Glutamatergic neuron (in vitro differentiated cells): ENCODE measurements around the gene RCL1. TPM values are rescaled to one million over a fixed set of nuclear protein-coding genes. Genes with fewer than 3 reads are reported as not detected.

ENCODE experiments used
- DNase-seq: peaks from one replicate; pipeline ENCODE4 v3.0.0; 2022
- H3K27ac Mint-ChIP-seq: one replicate; pipeline ENCODE4 v1.8.0; 2020; ENCODE audit warnings: mild to moderate bottlenecking, mixed read lengths, inconsistent platforms; ENCODE audit not compliant: unreplicated experiment
- H3K27me3 Mint-ChIP-seq: one replicate; pipeline ENCODE4 v1.8.0; 2020; ENCODE audit warnings: mild to moderate bottlenecking, moderate library complexity, mixed read lengths, inconsistent platforms; ENCODE audit not compliant: unreplicated experiment
- H3K36me3 Mint-ChIP-seq: one replicate; pipeline ENCODE4 v1.8.0; 2020; ENCODE audit warnings: mild to moderate bottlenecking, mixed read lengths, inconsistent platforms; ENCODE audit not compliant: unreplicated experiment
- H3K4me1 Mint-ChIP-seq: one replicate; pipeline ENCODE4 v1.8.0; 2020; ENCODE audit warnings: mild to moderate bottlenecking, low read depth, mixed read lengths, inconsistent platforms; ENCODE audit not compliant: unreplicated experiment
- H3K4me3 Mint-ChIP-seq: one replicate; pipeline ENCODE4 v1.8.0; 2020; ENCODE audit warnings: mild to moderate bottlenecking, mixed read lengths, inconsistent platforms; ENCODE audit not compliant: unreplicated experiment
- H3K9me3 Mint-ChIP-seq: one replicate; pipeline ENCODE4 v1.8.0; 2020; ENCODE audit warnings: mild to moderate bottlenecking, moderate library complexity, mixed read lengths, inconsistent platforms; ENCODE audit not compliant: unreplicated experiment
- CTCF ChIP-seq: fragments of 200-600 bp; sonication (generic); IDR thresholded peaks from one replicate; pipeline ENCODE4 v1.5.0; 2021; ENCODE audit not compliant: partially characterized antibody, unreplicated experiment
- long read RNA-seq: library from polyadenylated mRNA; unstranded; transcript quantifications from one replicate; pipeline ENCODE4 v2.0.0, GENCODE V29; 2020; ENCODE audit not compliant: unreplicated experiment
- total RNA-seq: library from RNA; stranded (reverse); fragmentation: NEBNext Ultra II Directional; extraction: Animal tissue kit (Norgen Biotek cat#: 25700); gene quantifications from one replicate; pipeline ENCODE4 v1.2.1, GENCODE V29; 2021; ENCODE audit not compliant: unreplicated experiment

RCL1 gene
- total RNA-seq = 14.4 TPM
- long read RNA-seq, transcript RCL1-204 (9 exons, 2,134 nt) = major isoform, 9 of 12 reads
- long read RNA-seq, partial matches to known transcripts = 0 of 12 reads
- long read RNA-seq, other reads (novel, unspliced or antisense) = 1 of 12 reads

DNA sequence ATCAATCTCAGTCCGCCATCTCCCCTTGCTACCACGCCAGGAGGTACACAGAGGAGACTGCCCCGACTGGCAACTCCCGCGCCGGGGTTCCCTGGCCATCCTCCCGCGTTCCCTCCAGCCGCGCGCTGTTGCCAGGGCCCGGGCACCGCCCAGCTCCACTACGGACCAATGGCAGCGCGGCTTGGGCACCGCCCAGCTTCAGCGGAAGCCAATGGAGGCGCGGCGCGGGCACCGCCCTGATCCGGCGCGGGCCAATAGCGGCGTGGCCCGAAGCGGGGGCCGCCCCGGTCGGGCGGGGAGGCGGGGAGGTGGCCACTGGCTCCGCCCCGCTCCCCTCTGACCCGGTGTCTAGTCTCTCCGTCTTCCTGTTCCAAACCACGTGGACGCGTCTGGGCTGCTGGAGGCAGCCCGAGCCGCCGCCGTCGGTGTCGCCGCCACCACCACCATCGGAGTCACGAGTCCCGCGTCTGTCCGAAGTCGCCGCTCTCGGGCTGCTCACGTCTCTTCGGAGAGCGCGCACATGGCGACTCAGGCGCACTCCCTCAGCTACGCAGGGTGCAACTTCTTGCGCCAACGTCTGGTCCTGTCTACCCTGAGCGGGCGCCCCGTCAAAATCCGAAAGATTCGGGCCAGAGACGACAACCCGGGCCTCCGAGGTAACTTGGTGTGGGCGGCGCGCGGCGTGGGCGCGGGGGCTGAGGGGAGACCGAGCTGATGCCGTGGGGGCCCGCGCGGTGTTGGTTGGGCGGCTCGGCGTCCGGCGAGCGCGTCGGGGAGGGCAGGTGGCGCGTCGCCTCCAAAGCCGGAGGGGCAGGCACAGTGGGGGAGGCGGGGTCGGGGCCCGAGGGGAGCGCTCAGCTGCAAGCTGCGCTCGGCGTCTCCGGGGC lies at the start of gene RCL1:
Gene RCL1, plus strand, starts transcription at position 373 of the 887 bp plus-strand sequence. Its CDS starts 148 bp downstream, at position 521.
- DNase-seq = peak; percentile 98
- Mint-ChIP-seq H3K27me3 (peaks cover 9% of the 10 kb centered on the region), H3K27ac (peak within 1 kb of the TSS; percentile 89), H3K36me3 (no peaks in the 10 kb centered on the region), H3K4me1 (peaks cover 10% of the 10 kb centered on the region), H3K4me3 (peak within 1 kb of the TSS; percentile 92), H3K9me3 (peaks cover 5% of the 10 kb centered on the region)
- TF ChIP-seq CTCF = no peak

DNA sequence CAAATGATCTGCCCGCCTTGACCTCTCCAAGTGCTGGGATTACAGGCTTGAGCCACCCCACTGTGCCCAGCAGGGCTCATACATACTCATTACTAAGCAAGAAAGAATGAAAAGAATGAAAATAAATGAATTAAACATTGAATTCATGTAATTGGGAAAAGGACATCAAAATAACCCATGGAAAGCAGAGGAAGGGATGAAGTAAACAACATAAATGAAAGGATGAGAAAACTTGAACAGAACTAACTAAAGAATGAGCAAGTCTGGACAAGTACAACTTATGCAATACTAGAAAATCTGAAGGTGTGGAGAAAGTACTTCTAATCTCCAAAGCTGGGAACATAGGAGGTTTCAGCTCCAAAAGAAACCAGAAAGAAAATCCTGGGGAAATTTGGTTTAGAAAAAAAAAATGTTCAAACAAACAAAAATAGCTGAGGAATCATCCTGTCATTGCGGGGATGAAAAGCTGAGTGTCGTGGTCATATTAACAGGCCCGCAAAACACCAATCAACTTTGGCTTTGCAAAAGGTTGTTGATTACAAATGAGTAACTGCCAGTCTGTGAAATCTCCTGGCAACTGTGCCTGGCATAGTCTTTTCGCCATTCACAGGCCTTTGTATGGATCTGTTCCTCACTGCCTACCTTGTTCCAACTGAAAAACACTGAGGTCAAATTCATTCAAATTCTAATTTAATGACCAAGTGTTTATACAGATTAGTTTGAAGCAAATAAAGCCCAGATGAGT lies 49.4 kb upstream of the RCL1 start:
- TF ChIP-seq CTCF = no peak
- H3K27ac Mint-ChIP-seq = no peak overlapping the region
- H3K4me3 Mint-ChIP-seq = no peak overlapping the region
- peaks cover 4% of the 10 kb centered on the region for H3K27me3 Mint-ChIP-seq
- no peak for DNase-seq
- H3K36me3 Mint-ChIP-seq = no peaks in the 10 kb centered on the region
- no peaks in the 10 kb centered on the region for H3K4me1 Mint-ChIP-seq
- H3K9me3 Mint-ChIP-seq = peaks cover 4% of the 10 kb centered on the region

DNA sequence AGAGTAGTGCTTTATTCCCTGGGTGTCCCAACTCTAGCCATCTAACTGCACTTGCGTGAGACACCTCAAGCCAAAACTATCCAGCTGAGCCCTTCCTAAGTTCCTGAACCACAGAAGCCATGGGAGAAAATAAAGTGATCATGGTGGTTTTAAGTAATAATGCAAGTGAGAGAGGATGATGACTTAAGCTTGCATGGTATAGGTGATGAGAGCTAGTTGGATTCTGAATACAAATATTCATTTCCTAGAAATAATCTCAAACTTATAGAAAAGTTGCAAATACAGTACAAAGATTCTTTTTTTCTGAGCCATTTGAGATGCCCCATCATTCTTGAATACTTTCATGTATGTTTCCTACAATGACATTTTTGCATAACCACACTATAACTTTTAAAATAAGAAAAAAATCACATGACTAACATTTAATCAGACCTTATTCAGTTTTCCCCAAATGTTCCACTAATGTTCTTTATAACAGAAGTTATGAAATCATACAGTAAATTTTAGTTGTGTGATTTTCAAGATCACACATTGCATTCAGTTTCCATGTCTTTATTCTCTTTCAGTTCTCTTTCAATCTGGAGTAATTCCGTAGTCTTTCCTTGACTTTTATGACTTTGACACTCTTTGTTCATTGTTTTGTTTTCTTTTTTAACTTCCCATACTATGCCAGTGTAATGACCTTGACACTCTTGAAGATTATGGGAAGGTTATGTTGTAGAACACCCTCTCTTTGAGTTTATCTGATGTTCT lies 46.3 kb upstream of the RCL1 start:
- H3K4me1 Mint-ChIP-seq = no peaks in the 10 kb centered on the region
- TF ChIP-seq CTCF = no peak

DNA sequence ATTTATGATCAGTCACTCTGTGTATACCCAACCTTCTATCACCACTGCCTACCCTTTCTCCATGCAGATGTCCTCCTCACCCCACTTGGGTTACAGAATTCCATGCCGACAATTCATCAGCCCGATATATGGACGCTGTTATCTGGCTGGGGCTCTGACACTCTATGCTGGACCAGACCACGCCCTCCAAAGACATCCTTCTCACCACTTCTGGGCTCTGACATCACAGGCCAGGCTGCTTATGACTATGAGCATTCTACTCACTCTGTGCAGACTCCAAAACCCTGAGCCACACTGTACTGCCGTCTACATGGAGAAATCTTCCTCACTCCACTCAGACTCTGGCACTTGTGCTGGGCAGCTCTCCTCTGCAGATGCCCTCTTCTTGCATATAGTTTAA lies 44.1 kb upstream of the RCL1 start:
- H3K4me1 Mint-ChIP-seq = no peaks in the 10 kb centered on the region
- TF ChIP-seq CTCF = no peak
- H3K4me3 Mint-ChIP-seq = no peak overlapping the region
- no peak overlapping the region for H3K27ac Mint-ChIP-seq
- DNase-seq = no peak
- H3K36me3 Mint-ChIP-seq = no peaks in the 10 kb centered on the region
- H3K9me3 Mint-ChIP-seq = no peaks in the 10 kb centered on the region
- H3K27me3 Mint-ChIP-seq = no peaks in the 10 kb centered on the region

More for the DNA sequence above, 46.3 kb upstream of the RCL1 start:
- DNase-seq = no peak
- Mint-ChIP-seq H3K27me3 (no peaks in the 10 kb centered on the region), H3K36me3 (no peaks in the 10 kb centered on the region), H3K9me3 (no peaks in the 10 kb centered on the region), H3K27ac (no peak overlapping the region), H3K4me3 (no peak overlapping the region)
